ENCODE measurements around the gene NADK. TPM values are rescaled to one million over a fixed set of nuclear protein-coding genes. Genes with fewer than 3 reads are reported as not detected.

Gene NADK
- total RNA-seq, 1 donor from 2014 or later: 84.3 TPM

GRCh38 chr1:1775327-1776226 lies 2.7 kb downstream of the NADK start:
- DNase-seq (ENCODE audit: extremely low spot score, unreplicated experiment): no peak
- Mint-ChIP-seq H3K9me3 (ENCODE audit: unreplicated experiment) (peaks cover 4% of the 10 kb centered on the region), H3K27me3 (ENCODE audit: unreplicated experiment) (no peaks in the 10 kb centered on the region), H3K27ac (ENCODE audit: unreplicated experiment) (peak overlapping the region; percentile 5), H3K4me3 (ENCODE audit: unreplicated experiment) (no peak overlapping the region), H3K36me3 (ENCODE audit: unreplicated experiment) (peaks cover 13% of the 10 kb centered on the region), H3K4me1 (ENCODE audit: unreplicated experiment) (peaks cover 33% of the 10 kb centered on the region)
- TF ChIP-seq CTCF (IDR thresholded peaks at IDR 0.05): no peak

DNA sequence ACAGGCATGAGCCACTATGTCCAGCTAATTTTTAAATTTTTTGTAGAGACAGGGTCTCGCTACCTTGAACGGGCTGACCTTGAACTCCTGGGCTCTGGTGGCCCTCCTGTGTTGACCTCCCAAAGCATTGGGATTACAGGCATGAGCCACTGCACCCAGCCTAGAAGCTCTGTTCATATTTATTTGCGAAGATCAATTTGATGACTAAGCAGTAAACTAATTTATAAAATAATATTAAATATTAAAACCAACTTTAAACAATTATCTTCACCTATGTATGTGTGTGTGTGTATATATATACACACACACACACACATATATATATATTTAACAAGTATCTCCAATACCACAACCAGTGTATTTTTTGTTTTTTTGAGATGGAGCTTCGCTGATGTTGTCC lies 4.4 kb downstream of the NADK start:
- H3K4me1 Mint-ChIP-seq (ENCODE audit: unreplicated experiment): peaks cover 20% of the 10 kb centered on the region
- H3K27me3 Mint-ChIP-seq (ENCODE audit: unreplicated experiment): no peaks in the 10 kb centered on the region
- H3K36me3 Mint-ChIP-seq (ENCODE audit: unreplicated experiment): peaks cover 16% of the 10 kb centered on the region
- H3K9me3 Mint-ChIP-seq (ENCODE audit: unreplicated experiment): peaks cover 4% of the 10 kb centered on the region
- H3K27ac Mint-ChIP-seq (ENCODE audit: unreplicated experiment): no peak overlapping the region
- no peak overlapping the region for H3K4me3 Mint-ChIP-seq (ENCODE audit: unreplicated experiment)
- DNase-seq (ENCODE audit: extremely low spot score, unreplicated experiment): no peak
- TF ChIP-seq CTCF (IDR thresholded peaks at IDR 0.05): no peak

- TF ChIP-seq CTCF (IDR thresholded peaks at IDR 0.05): no peak
- H3K36me3 Mint-ChIP-seq (ENCODE audit: unreplicated experiment): peaks cover 21% of the 10 kb centered on the region
- DNase-seq (ENCODE audit: extremely low spot score, unreplicated experiment): no peak
- no peak overlapping the region for H3K4me3 Mint-ChIP-seq (ENCODE audit: unreplicated experiment)
- H3K27ac Mint-ChIP-seq (ENCODE audit: unreplicated experiment): no peak overlapping the region
- no peaks in the 10 kb centered on the region for H3K27me3 Mint-ChIP-seq (ENCODE audit: unreplicated experiment)
- H3K9me3 Mint-ChIP-seq (ENCODE audit: unreplicated experiment): peaks cover 4% of the 10 kb centered on the region
- H3K4me1 Mint-ChIP-seq (ENCODE audit: unreplicated experiment): peaks cover 9% of the 10 kb centered on the region
These were observed 7.2 kb downstream of the NADK start for GRCh38 chr1:1771096-1771495.

GRCh38 chr1:1770102-1770501 lies 8.2 kb downstream of the NADK start:
- H3K4me3 Mint-ChIP-seq (ENCODE audit: unreplicated experiment): no peak overlapping the region
- H3K27me3 Mint-ChIP-seq (ENCODE audit: unreplicated experiment): no peaks in the 10 kb centered on the region

More at GRCh38 chr1:1770102-1770501, 8.2 kb downstream of the NADK start:
- Mint-ChIP-seq H3K4me1 (ENCODE audit: unreplicated experiment) (peaks cover 2% of the 10 kb centered on the region), H3K27ac (ENCODE audit: unreplicated experiment) (no peak overlapping the region), H3K9me3 (ENCODE audit: unreplicated experiment) (peaks cover 4% of the 10 kb centered on the region), H3K36me3 (ENCODE audit: unreplicated experiment) (peaks cover 21% of the 10 kb centered on the region)
- no peak for DNase-seq (ENCODE audit: extremely low spot score, unreplicated experiment)
- no peak for TF ChIP-seq CTCF (IDR thresholded peaks at IDR 0.05)
